Body of pancreas (tissue), 4 donors: ENCODE data around the gene F2RL2. TPM values are rescaled to one million over a fixed set of nuclear protein-coding genes. Genes with fewer than 3 reads are reported as not detected.
A peak's percentile ranks its signal among the peaks of the same experiment; 100 is the strongest.

Source experiments
- ATAC-seq: fragments of 150-250 bp; one replicate; pipeline ENCODE4 v1.9.1; 2016
- DNase-seq, 4 donors: peaks; one replicate each; pipeline ENCODE4 v3.0.0-alpha.2; 2019
- H3K27ac ChIP-seq, 4 donors: fragments of 200-600 bp; sonication (generic); 1 replicate in 3 of 4; 2 replicates in 1 of 4; pipeline versions ENCODE4 v1.5.1 to v1.6.1; 2016 to 2019; ENCODE audit warnings: mild to moderate bottlenecking in 1 of 4, mixed read lengths in 1 of 4, moderate library complexity in 1 of 4
- H3K27me3 ChIP-seq, 2 donors: fragments of 200-600 bp; sonication (generic); one replicate each; pipeline ENCODE4 v1.6.0; 2016; ENCODE audit warnings: mild to moderate bottlenecking in 1 of 2
- H3K36me3 ChIP-seq, 2 donors: fragments of 200-600 bp; sonication (generic); replicated peaks in 1 of 2; 2 replicates each; pipeline ENCODE4 v1.5.1; 2016; ENCODE audit warnings: low read depth in 2 of 2; ENCODE audit not compliant: insufficient read depth in 1 of 2
- H3K4me1 ChIP-seq: fragments of 200-600 bp; sonication (generic); one replicate; pipeline ENCODE4 v1.6.0; 2016
- H3K4me3 ChIP-seq, 2 donors: fragments of 200-600 bp; sonication (generic); 1 replicate in 1 of 2; 2 replicates in 1 of 2; pipeline ENCODE4 v1.5.1; 2016 to 2019
- H3K9me3 ChIP-seq, 3 donors: fragments of 200-600 bp; sonication (generic); 1 replicate in 2 of 3; 2 replicates in 1 of 3; pipeline ENCODE4 v1.5.1; 2016
- POLR2A ChIP-seq, 3 donors: fragments of 450-650 bp; IDR thresholded peaks; one replicate each; pipeline ENCODE4 v1.6.1; 2016; ENCODE audit warnings: antibody characterized with exemption in 3 of 3, mild to moderate bottlenecking in 2 of 3
- WGBS, 2 donors: methylation state at CpG; one replicate each; pipeline ENCODE4 v1.1.5; 2017; 5-methylcytosine and 5-hydroxymethylcytosine counted together
- intact Hi-C: fragments of 100-400 bp; cut with DNase I; formaldehyde crosslinking; loops from one replicate; pipeline ENCODE4 v1.15.1; 2023
- total RNA-seq, 2 donors: library from RNA; depleted of rRNA; stranded (reverse); fragments of >200 nt; gene quantifications; one replicate each; pipeline ENCODE4 v1.1.0, GENCODE V29; 2016
- TF ChIP-seq, protein P1 (sequence below), 7 experiments: fragments of 450-650 bp in 4 of 7; fragments of 200-600 bp in 3 of 7; sonication (generic) in 3 of 7; IDR thresholded peaks; one replicate each; pipeline ENCODE4 v1.5.1; 2016 to 2019; ENCODE audit warnings: antibody characterized with exemption in 7 of 7

Gene F2RL2
- total RNA-seq, 2 donors from 2014 or later: 0.78 TPM; not detected in 1

DNA sequence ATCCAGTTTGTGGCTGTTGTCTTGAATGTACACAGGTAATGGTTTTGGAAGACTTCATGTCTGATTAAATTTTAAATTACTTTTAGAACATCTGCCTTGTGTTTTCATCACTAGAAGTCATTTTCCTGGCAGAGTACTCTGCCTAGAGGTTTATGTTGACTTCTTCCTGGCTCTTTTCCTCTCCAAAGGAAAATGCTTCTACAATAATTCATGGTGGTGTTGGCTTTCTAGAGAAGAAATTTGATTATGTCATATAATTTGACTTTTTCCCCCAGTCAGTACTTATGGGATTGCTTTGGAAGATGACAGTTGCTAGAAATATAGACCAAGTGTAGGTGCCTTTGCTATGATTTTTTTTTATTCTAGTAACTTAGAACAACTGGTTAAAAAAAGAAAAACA, 46.8 kb downstream of the F2RL2 start:
- no peaks in the 10 kb centered on the region for H3K27me3 ChIP-seq
- H3K36me3 ChIP-seq: no peaks in the 10 kb centered on the region
- no peak overlapping the region for H3K27ac ChIP-seq
- H3K4me1 ChIP-seq: peaks cover 10% of the 10 kb centered on the region
- intact Hi-C loops: no loop called here
- H3K4me3 ChIP-seq: no peak overlapping the region
- DNase-seq (no peak), ATAC-seq (no peak)
- H3K9me3 ChIP-seq: no peaks in the 10 kb centered on the region
- TF ChIP-seq, protein P1, sequence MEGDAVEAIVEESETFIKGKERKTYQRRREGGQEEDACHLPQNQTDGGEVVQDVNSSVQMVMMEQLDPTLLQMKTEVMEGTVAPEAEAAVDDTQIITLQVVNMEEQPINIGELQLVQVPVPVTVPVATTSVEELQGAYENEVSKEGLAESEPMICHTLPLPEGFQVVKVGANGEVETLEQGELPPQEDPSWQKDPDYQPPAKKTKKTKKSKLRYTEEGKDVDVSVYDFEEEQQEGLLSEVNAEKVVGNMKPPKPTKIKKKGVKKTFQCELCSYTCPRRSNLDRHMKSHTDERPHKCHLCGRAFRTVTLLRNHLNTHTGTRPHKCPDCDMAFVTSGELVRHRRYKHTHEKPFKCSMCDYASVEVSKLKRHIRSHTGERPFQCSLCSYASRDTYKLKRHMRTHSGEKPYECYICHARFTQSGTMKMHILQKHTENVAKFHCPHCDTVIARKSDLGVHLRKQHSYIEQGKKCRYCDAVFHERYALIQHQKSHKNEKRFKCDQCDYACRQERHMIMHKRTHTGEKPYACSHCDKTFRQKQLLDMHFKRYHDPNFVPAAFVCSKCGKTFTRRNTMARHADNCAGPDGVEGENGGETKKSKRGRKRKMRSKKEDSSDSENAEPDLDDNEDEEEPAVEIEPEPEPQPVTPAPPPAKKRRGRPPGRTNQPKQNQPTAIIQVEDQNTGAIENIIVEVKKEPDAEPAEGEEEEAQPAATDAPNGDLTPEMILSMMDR (IDR thresholded peaks at IDR 0.05): no peak
- TF ChIP-seq POLR2A (IDR thresholded peaks at IDR 0.05): no peak

DNA sequence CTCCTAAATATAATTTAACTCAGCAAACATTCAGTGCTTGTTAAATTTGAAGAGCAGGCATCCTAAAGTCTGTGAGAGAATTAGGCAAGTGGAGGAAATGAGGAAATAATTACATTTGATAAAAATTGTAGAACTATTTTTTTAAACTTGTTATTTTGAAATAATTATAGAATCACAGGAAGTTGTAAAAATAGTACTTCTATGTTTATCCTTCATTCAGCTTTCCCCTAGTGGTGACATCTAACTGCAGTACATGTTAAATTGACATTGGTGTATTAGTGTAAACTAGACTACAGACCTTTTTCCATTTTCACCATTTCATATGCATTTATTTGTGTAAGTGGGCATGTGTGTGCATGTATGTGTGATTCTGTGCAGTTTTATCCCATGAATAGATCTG, 51.6 kb downstream of the F2RL2 start:
- intact Hi-C loops: no loop called here
- TF ChIP-seq, protein P1 (IDR thresholded peaks at IDR 0.05): peak in 1 of 7 experiments; percentile 17
- no peak for TF ChIP-seq POLR2A (IDR thresholded peaks at IDR 0.05)
- no peak for DNase-seq
- no peak overlapping the region for H3K4me3 ChIP-seq
- no peak overlapping the region for H3K27ac ChIP-seq
- ATAC-seq: no peak
- H3K4me1 ChIP-seq: no peaks in the 10 kb centered on the region
- H3K9me3 ChIP-seq: no peaks in the 10 kb centered on the region
- H3K36me3 ChIP-seq: no peaks in the 10 kb centered on the region
- no peaks in the 10 kb centered on the region for H3K27me3 ChIP-seq

DNA sequence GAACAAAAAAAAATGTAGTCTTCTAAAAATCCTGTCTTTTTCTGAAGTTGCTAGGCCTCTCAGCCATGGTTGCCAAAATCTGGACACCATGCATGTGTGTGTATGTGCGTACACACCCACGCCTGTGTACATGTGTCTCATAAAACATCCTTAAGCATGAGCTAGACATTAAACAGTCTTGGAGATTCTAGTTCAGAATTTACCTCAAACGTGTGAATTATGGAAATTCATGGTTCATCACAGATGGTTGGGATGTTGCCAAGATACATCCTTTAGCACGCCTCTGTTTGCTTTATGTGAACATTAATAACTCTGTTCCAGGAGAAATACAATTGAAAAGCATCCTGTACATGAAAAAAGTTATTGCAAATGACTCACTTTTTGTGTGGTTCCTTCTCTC, 53.0 kb downstream of the F2RL2 start:
- H3K27me3 ChIP-seq: no peaks in the 10 kb centered on the region
- no peaks in the 10 kb centered on the region for H3K36me3 ChIP-seq
- 79 to 82% methylated on average over 4 of the region's 4 CpGs for WGBS, 2 donors
- TF ChIP-seq, protein P1 (IDR thresholded peaks at IDR 0.05): no peak
- TF ChIP-seq POLR2A (IDR thresholded peaks at IDR 0.05): no peak
- H3K4me3 ChIP-seq: no peak overlapping the region
- no peak for DNase-seq
- no peaks in the 10 kb centered on the region for H3K4me1 ChIP-seq
- no peaks in the 10 kb centered on the region for H3K9me3 ChIP-seq
- intact Hi-C loops: no loop called here
- H3K27ac ChIP-seq: no peak overlapping the region
- ATAC-seq: no peak

Other genes with a start within 250 kb of the F2RL2 start
- gene IQGAP2, start 220.1 kb downstream of the F2RL2 start, total RNA-seq: 10 to 100 TPM; 41.2 to 49.5 TPM
- 10 to 100 TPM in 1 of 2 donors, 1 to 10 TPM in 1; 2.3 to 13.0 TPM for gene F2R, start 92.7 kb upstream of the F2RL2 start, total RNA-seq
- gene F2RL1, start 195.6 kb upstream of the F2RL2 start, total RNA-seq: 10 to 100 TPM; 17.5 to 20.2 TPM
- gene S100Z, start 226.6 kb upstream of the F2RL2 start, total RNA-seq: not detected